DND-41 (cell line): ENCODE data around the gene SF3A1.

ENCODE experiments used
- EZH2 ChIP-seq: IDR thresholded peaks from 3 replicates; pipeline ENCODE4 v1.6.1; 2012; ENCODE audit warnings: borderline replicate concordance, low read depth, mild to moderate bottlenecking, moderate library complexity, low read length, inconsistent platforms; ENCODE audit not compliant: severe bottlenecking
- TF ChIP-seq, protein P1 (sequence below): IDR thresholded peaks from 2 replicates; pipeline ENCODE4 v1.5.1; 2012; ENCODE audit warnings: borderline replicate concordance, low read length, moderate library complexity, mild to moderate bottlenecking; ENCODE audit not compliant: poor library complexity, severe bottlenecking; ENCODE audit errors: extremely low read depth

DNA sequence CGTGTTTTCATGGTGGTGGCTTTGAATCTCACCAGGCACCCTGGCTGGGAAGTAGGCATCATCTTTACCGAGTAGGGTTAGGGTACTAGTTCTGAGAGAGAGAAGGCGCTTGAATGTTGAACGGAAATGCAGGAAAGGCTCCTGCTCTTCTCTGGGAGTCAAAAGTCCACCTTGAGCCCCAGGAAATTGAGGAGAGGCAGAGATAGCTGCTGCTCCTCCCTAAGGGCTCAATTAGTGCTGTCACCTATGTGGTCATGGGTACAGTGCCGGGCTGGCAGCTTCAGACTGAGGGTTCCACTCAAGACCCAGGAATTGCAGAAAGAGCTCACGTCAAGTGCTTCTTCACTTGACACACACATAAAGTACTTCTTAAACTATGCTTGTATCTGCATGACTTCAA lies 1.8 kb upstream of the SF3A1 start:
- TF ChIP-seq, protein P1, sequence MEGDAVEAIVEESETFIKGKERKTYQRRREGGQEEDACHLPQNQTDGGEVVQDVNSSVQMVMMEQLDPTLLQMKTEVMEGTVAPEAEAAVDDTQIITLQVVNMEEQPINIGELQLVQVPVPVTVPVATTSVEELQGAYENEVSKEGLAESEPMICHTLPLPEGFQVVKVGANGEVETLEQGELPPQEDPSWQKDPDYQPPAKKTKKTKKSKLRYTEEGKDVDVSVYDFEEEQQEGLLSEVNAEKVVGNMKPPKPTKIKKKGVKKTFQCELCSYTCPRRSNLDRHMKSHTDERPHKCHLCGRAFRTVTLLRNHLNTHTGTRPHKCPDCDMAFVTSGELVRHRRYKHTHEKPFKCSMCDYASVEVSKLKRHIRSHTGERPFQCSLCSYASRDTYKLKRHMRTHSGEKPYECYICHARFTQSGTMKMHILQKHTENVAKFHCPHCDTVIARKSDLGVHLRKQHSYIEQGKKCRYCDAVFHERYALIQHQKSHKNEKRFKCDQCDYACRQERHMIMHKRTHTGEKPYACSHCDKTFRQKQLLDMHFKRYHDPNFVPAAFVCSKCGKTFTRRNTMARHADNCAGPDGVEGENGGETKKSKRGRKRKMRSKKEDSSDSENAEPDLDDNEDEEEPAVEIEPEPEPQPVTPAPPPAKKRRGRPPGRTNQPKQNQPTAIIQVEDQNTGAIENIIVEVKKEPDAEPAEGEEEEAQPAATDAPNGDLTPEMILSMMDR = no peak
- TF ChIP-seq EZH2 = no peak
